ENCODE measurements around the gene GSN.

The GSN gene

DNA sequence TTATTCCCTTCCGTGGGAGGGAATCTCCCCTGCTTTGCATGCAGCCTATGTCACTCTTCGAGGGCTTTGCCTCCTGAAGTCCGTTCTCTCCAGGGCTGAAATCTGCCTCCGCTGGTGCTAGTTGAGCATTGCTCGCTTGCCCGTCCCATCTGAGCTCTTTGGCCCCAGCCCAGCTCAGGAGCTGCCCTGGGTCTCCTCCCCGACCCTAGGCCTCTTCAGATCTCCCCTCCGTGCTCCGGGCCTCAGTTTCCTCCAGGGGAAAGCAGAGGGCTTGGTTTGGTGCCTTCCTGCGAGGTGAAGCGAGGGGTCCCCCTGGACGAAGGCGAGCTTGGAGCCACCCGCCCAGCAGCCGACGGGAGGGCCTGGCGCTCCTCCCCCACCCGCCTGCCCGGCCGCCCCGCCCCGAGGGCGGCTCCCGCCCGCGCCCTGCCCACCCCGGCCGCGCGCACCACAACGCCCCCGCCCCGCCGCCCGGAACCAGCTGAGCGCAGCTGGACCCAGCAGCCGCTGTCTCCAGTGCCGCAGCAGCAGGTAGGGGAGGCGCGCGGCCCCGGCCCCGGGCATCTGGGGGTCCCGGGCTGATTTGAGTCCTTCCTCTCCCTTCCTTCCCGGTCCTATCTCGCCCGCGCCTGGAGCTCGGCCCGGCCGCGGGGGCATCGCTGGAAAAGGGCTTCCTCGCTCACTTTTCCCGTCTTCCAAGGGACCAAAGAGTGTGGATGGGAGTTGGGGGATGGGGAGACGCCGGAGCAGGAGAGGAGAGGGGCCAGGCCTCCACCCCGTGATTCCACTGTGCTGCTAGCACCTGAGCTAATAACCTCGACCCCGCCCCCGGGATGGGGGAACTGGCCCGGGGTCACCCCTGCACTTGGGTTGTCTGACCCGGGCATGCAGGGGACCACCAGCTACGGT, at the start of gene GSN:
Gene GSN (plus strand): TSS at position 474 of the 909 bp plus-strand sequence. CDS start 33,810 bp downstream, outside the sequence.
- TF ChIP-seq, protein P1, sequence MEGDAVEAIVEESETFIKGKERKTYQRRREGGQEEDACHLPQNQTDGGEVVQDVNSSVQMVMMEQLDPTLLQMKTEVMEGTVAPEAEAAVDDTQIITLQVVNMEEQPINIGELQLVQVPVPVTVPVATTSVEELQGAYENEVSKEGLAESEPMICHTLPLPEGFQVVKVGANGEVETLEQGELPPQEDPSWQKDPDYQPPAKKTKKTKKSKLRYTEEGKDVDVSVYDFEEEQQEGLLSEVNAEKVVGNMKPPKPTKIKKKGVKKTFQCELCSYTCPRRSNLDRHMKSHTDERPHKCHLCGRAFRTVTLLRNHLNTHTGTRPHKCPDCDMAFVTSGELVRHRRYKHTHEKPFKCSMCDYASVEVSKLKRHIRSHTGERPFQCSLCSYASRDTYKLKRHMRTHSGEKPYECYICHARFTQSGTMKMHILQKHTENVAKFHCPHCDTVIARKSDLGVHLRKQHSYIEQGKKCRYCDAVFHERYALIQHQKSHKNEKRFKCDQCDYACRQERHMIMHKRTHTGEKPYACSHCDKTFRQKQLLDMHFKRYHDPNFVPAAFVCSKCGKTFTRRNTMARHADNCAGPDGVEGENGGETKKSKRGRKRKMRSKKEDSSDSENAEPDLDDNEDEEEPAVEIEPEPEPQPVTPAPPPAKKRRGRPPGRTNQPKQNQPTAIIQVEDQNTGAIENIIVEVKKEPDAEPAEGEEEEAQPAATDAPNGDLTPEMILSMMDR (conservative IDR thresholded peaks at IDR 0.05; ENCODE audit: low read depth, low read length) = no peak

DNA sequence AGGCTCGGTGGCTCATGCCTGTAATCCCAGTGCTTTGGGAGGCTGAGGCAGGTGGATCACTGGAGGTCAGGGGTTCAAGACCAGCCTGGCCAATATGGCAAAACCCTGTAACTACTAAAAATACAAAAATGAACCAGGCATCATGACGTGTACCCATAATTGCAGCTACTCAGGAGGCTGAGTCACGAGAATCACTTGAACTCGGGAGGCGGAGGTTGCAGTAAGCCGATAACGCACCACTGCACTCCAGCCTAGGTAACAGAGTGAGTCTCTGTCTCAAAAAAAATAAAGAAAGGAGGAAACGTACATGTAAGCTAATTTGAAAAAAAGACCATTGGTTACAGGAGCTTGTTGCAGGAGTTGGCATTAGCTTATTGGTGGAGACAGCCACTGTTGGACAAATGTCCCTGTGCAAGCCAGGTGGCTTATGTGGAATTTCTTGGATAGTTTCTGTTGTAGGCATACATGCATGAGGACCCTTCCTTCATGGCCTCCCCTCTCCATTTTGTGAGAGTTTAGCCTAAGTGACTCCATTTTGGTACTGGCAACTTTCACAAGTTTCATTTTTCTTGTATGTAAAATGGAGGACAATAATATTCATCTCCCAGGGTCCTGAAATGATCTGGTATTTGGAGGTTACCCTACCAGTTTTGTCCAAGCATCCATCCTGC, 49.5 kb upstream of the GSN start:
- Histone ChIP-seq H3K27me3 (ENCODE audit: insufficient read depth, low read depth) (no peaks in the 10 kb centered on the region), H3K4me1 (ENCODE audit: low read depth, poor library complexity, severe bottlenecking) (peaks cover under 1% of the 10 kb centered on the region), H3K79me2 (ENCODE audit: insufficient read depth, low read depth) (no peaks in the 10 kb centered on the region), H3K27ac (no peak overlapping the region), H3K9ac (no peak overlapping the region), H3K36me3 (ENCODE audit: insufficient read depth) (no peaks in the 10 kb centered on the region), H3K4me3 (IDR thresholded peaks at IDR 0.05; ENCODE audit: insufficient read depth, low read depth, low read length) (no peak overlapping the region), H4K20me1 (ENCODE audit: insufficient read depth) (no peaks in the 10 kb centered on the region), H3K4me2 (no peak overlapping the region), H2AFZ (ENCODE audit: low read depth) (no peak overlapping the region)
- TF ChIP-seq, protein P1 (conservative IDR thresholded peaks at IDR 0.05; ENCODE audit: low read depth, low read length) = no peak

More for the DNA sequence above, at the start of gene GSN:
- H3K9ac ChIP-seq = peak within 1 kb of the TSS; percentile 45; the same call in 1 of the 2 replicates
- H3K36me3 ChIP-seq (ENCODE audit: insufficient read depth) = no peaks in the 10 kb centered on the region
- H4K20me1 ChIP-seq (ENCODE audit: insufficient read depth) = no peaks in the 10 kb centered on the region
- H3K27ac ChIP-seq = no peak within 1 kb of the TSS
- no peaks in the 10 kb centered on the region for H3K79me2 ChIP-seq (ENCODE audit: insufficient read depth, low read depth)
- H3K27me3 ChIP-seq (ENCODE audit: insufficient read depth, low read depth) = no peaks in the 10 kb centered on the region; the same call in 1 of the 2 replicates
- H3K4me2 ChIP-seq = peak within 1 kb of the TSS; percentile 90
- peaks cover 9% of the 10 kb centered on the region for H3K4me1 ChIP-seq (ENCODE audit: low read depth, poor library complexity, severe bottlenecking)
- H2AFZ ChIP-seq (ENCODE audit: low read depth) = peak within 1 kb of the TSS; percentile 93
- no peak within 1 kb of the TSS for H3K4me3 ChIP-seq (IDR thresholded peaks at IDR 0.05; ENCODE audit: insufficient read depth, low read depth, low read length)

DNA sequence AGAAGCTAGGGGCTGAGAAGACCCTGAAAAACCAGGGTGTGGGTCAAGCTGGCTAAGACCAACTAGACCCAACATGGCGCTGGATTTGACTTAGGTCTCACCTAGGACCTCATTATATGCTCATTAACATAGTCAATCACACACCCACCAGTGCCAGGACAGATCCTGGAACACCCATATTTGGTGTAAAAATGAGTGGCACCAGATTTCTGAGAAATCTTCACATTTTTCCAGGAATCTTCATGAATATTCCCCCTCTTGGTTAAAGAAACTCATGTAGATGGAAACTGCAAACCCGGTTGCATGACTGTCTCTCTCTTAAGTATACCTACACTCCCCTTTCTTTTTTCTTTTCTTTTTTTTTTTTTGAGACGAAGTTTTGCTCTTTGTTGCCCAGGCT, 48.4 kb upstream of the GSN start:
- H4K20me1 ChIP-seq (ENCODE audit: insufficient read depth) = no peaks in the 10 kb centered on the region
- H3K36me3 ChIP-seq (ENCODE audit: insufficient read depth) = no peaks in the 10 kb centered on the region
- H3K79me2 ChIP-seq (ENCODE audit: insufficient read depth, low read depth) = no peaks in the 10 kb centered on the region
- no peaks in the 10 kb centered on the region for H3K27me3 ChIP-seq (ENCODE audit: insufficient read depth, low read depth)
- TF ChIP-seq, protein P1 (conservative IDR thresholded peaks at IDR 0.05; ENCODE audit: low read depth, low read length) = no peak
- no peak overlapping the region for H3K4me2 ChIP-seq
- no peak overlapping the region for H3K9ac ChIP-seq
- no peak overlapping the region for H3K27ac ChIP-seq
- no peak overlapping the region for H3K4me3 ChIP-seq (IDR thresholded peaks at IDR 0.05; ENCODE audit: insufficient read depth, low read depth, low read length)
- H2AFZ ChIP-seq (ENCODE audit: low read depth) = no peak overlapping the region
- H3K4me1 ChIP-seq (ENCODE audit: low read depth, poor library complexity, severe bottlenecking) = no peaks in the 10 kb centered on the region

DNA sequence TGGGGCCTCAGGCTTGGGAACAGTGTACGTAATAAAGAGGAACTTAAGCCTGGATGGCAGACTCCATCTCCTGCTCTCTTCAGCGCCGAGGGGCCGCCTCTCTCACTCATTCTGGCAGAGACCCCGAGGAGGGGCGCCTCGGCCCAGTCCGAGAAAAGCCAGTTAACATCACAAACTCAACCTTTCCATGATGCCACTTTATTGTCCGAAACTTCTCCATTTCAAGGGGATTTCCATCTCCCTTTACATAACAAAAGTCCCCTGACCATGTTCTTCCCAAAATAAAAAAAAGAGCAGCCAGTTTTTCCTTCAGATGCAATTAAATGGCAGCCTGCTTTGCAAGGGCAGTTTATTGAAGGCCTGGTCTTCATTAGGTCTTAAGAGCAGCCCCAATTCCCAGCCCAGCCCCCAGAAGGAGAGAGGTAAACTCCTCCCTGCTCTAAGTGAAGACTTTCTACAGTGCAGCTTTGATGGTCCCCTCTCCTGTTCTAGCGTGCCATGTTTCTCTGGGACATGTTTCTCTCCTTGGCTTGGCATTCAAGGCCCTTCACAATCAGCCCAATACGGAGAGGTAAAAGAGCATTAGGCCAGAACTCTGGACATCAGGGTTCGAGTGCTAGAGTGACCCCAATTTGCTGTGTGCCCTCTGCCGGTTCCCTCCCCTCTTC, 46.8 kb upstream of the GSN start:
- no peak overlapping the region for H3K9ac ChIP-seq
- H3K4me3 ChIP-seq (IDR thresholded peaks at IDR 0.05; ENCODE audit: insufficient read depth, low read depth, low read length) = no peak overlapping the region
- no peak overlapping the region for H3K4me2 ChIP-seq
- H3K4me1 ChIP-seq (ENCODE audit: low read depth, poor library complexity, severe bottlenecking) = no peaks in the 10 kb centered on the region
- TF ChIP-seq, protein P1 (conservative IDR thresholded peaks at IDR 0.05; ENCODE audit: low read depth, low read length) = no peak
- H3K79me2 ChIP-seq (ENCODE audit: insufficient read depth, low read depth) = no peaks in the 10 kb centered on the region
- H3K27ac ChIP-seq = no peak overlapping the region
- no peaks in the 10 kb centered on the region for H4K20me1 ChIP-seq (ENCODE audit: insufficient read depth)
- no peaks in the 10 kb centered on the region for H3K27me3 ChIP-seq (ENCODE audit: insufficient read depth, low read depth)
- no peak overlapping the region for H2AFZ ChIP-seq (ENCODE audit: low read depth)
- H3K36me3 ChIP-seq (ENCODE audit: insufficient read depth) = no peaks in the 10 kb centered on the region

All from KMS-11 (cell line).